Neuronal stem cell (in vitro differentiated cells): ENCODE results near the gene WDR20.
A peak's percentile ranks its signal among the peaks of the same experiment; 100 is the strongest.

Experiments used
- DNase-seq: peaks from one replicate; pipeline ENCODE4 v3.0.0-alpha.2; 2013; ENCODE audit warnings: low spot score
- H2AFZ ChIP-seq: one replicate; pipeline ENCODE4 v1.6.1; 2013; ENCODE audit warnings: mild to moderate bottlenecking, low read length, inconsistent platforms
- H2AK5ac ChIP-seq: 2 replicates; pipeline ENCODE4 v1.6.1; 2013; ENCODE audit warnings: low read depth, mild to moderate bottlenecking, inconsistent platforms, low read length, moderate library complexity, mixed read lengths
- H2BK120ac ChIP-seq: 2 replicates; pipeline ENCODE4 v1.6.1; 2013; ENCODE audit warnings: low read depth, mild to moderate bottlenecking, inconsistent platforms, low read length, moderate library complexity, mixed read lengths
- H2BK12ac ChIP-seq: one replicate; pipeline ENCODE4 v1.6.1; 2013; ENCODE audit warnings: low read length, inconsistent platforms
- H2BK15ac ChIP-seq: 2 replicates; pipeline ENCODE4 v1.6.1; 2013; ENCODE audit warnings: mild to moderate bottlenecking, low read length, inconsistent platforms, mixed read lengths
- H2BK5ac ChIP-seq: one replicate; pipeline ENCODE4 v1.6.1; 2013; ENCODE audit warnings: inconsistent platforms, mild to moderate bottlenecking, low read length, moderate library complexity
- H3K14ac ChIP-seq: one replicate; pipeline ENCODE4 v1.6.1; 2013; ENCODE audit warnings: low read length, inconsistent platforms
- H3K18ac ChIP-seq: 2 replicates; pipeline ENCODE4 v1.6.1; 2013; ENCODE audit warnings: low read length, inconsistent platforms
- H3K23ac ChIP-seq: 2 replicates; pipeline ENCODE4 v1.6.1; 2013; ENCODE audit warnings: low read depth, mild to moderate bottlenecking, mixed read lengths, low read length, inconsistent platforms; ENCODE audit not compliant: poor library complexity
- H3K27ac ChIP-seq: replicated peaks from 3 replicates; pipeline ENCODE4 v1.5.1; 2013; ENCODE audit warnings: low read length, inconsistent platforms
- H3K27me3 ChIP-seq, 3 experiments: 2 replicates each; pipeline ENCODE4 v1.6.1; 2013; ENCODE audit warnings: low read length in 3 of 3, mild to moderate bottlenecking in 2 of 3, inconsistent platforms in 1 of 3, low read depth in 1 of 3, mixed read lengths in 1 of 3, moderate library complexity in 1 of 3; ENCODE audit not compliant: control insufficient read depth in 3 of 3, insufficient read depth in 3 of 3
- H3K36me3 ChIP-seq, 2 donors: replicated peaks in 1 of 2; 2 replicates each; pipeline ENCODE4 v1.6.1; 2013; ENCODE audit warnings: low read length in 2 of 2; ENCODE audit not compliant: control insufficient read depth in 2 of 2, insufficient read depth in 2 of 2
- H3K4ac ChIP-seq: 2 replicates; pipeline ENCODE4 v1.6.1; 2013; ENCODE audit warnings: inconsistent platforms, mild to moderate bottlenecking, low read length, moderate library complexity
- H3K4me1 ChIP-seq, 2 donors: 1 replicate in 1 of 2; 2 replicates in 1 of 2; pipeline ENCODE4 v1.6.1; 2013; ENCODE audit warnings: low read length in 2 of 2, low read depth in 1 of 2; ENCODE audit not compliant: control insufficient read depth in 2 of 2, insufficient read depth in 1 of 2
- H3K4me2 ChIP-seq: one replicate; pipeline ENCODE4 v1.6.1; 2013; ENCODE audit warnings: mild to moderate bottlenecking, low read length, inconsistent platforms; ENCODE audit not compliant: insufficient read depth, poor library complexity, severe bottlenecking
- H3K4me3 ChIP-seq, 2 donors: 2 replicates each; pipeline ENCODE4 v1.5.1; 2013; ENCODE audit warnings: low read length in 2 of 2, mild to moderate bottlenecking in 2 of 2, inconsistent platforms in 1 of 2, moderate library complexity in 1 of 2
- H3K79me1 ChIP-seq: one replicate; pipeline ENCODE4 v1.6.1; 2013; ENCODE audit warnings: low read depth, mild to moderate bottlenecking, inconsistent platforms, low read length, moderate library complexity
- H3K9ac ChIP-seq: one replicate; pipeline ENCODE4 v1.6.1; 2013; ENCODE audit warnings: mild to moderate bottlenecking, low read depth, low read length, inconsistent platforms; ENCODE audit not compliant: poor library complexity
- H3K9me3 ChIP-seq, 2 donors: replicated peaks in 1 of 2; 2 replicates each; pipeline versions ENCODE3 to v1.6.1; 2013; ENCODE audit warnings: low read length in 2 of 2, mild to moderate bottlenecking in 2 of 2, inconsistent platforms in 1 of 2, low read depth in 1 of 2, mixed read lengths in 1 of 2, moderate library complexity in 1 of 2; ENCODE audit not compliant: control insufficient read depth in 2 of 2, insufficient read depth in 1 of 2
- H4K8ac ChIP-seq: one replicate; pipeline ENCODE4 v1.6.1; 2013; ENCODE audit warnings: low read depth, mild to moderate bottlenecking, inconsistent platforms, low read length, moderate library complexity
- H4K91ac ChIP-seq: one replicate; pipeline ENCODE4 v1.6.1; 2013; ENCODE audit warnings: low read length, low read depth, mild to moderate bottlenecking, inconsistent platforms; ENCODE audit not compliant: poor library complexity
- WGBS, 2 donors: extraction: QIAGEN DNeasy Blood & Tissue Kit; methylation state at CpG; one replicate each; pipeline ENCODE4 v1.1.7; 2013; ENCODE audit warnings: missing lambda C conversion rate in 2 of 2, mixed read lengths in 1 of 2; ENCODE audit not compliant: insufficient read length in 2 of 2, insufficient replicate concordance in 1 of 2; ENCODE audit errors: extremely low coverage in 2 of 2; 5-methylcytosine and 5-hydroxymethylcytosine counted together

WDR20 gene

GRCh38 chr14:102201776-102202175, 62.1 kb downstream of the WDR20 start:
- Histone ChIP-seq H3K4me2 (no peak overlapping the region), H2BK15ac (no peak overlapping the region), H3K27ac (no peak overlapping the region), H3K79me1 (no peaks in the 10 kb centered on the region), H3K36me3 (peaks cover 13 to 70% of the 10 kb centered on the region in 2 donors), H3K4ac (no peak overlapping the region), H2AFZ (no peak overlapping the region), H3K4me1 (peaks cover 0 to 1% of the 10 kb centered on the region in 2 donors), H2AK5ac (no peak overlapping the region), H4K8ac (no peak overlapping the region), H3K18ac (peak overlapping the region; percentile 11), H3K23ac (no peak overlapping the region), H3K4me3 (no peak overlapping the region), H2BK5ac (no peak overlapping the region), H2BK12ac (no peak overlapping the region), H4K91ac (no peak overlapping the region), H2BK120ac (peak overlapping the region; percentile 47), H3K9ac (peak overlapping the region; percentile 47), H3K9me3 (peaks cover 0 to 2% of the 10 kb centered on the region in 2 donors), H3K27me3 (no peaks in the 10 kb centered on the region), H3K14ac (peak overlapping the region; percentile 86)
- no CpG with 5 or more reads among the region's 4 CpGs for WGBS, 2 donors
- no peak for DNase-seq

- Histone ChIP-seq H3K9ac (no peak overlapping the region), H3K9me3 (peaks cover 0 to 2% of the 10 kb centered on the region in 2 donors), H4K91ac (no peak overlapping the region), H3K4ac (no peak overlapping the region), H3K4me1 (peaks cover 0 to 1% of the 10 kb centered on the region in 2 donors), H2AFZ (no peak overlapping the region), H3K4me2 (no peak overlapping the region), H3K18ac (no peak overlapping the region), H3K27me3 (no peaks in the 10 kb centered on the region), H4K8ac (no peak overlapping the region), H2BK15ac (no peak overlapping the region), H2BK5ac (no peak overlapping the region), H2AK5ac (no peak overlapping the region), H3K79me1 (no peaks in the 10 kb centered on the region), H3K27ac (no peak overlapping the region), H2BK120ac (no peak overlapping the region), H3K23ac (no peak overlapping the region), H3K14ac (no peak overlapping the region), H2BK12ac (no peak overlapping the region), H3K36me3 (peaks cover 10 to 70% of the 10 kb centered on the region in 2 donors), H3K4me3 (no peak overlapping the region)
- no CpG with 5 or more reads among the region's 3 CpGs for WGBS, 2 donors
- DNase-seq, result no peak
Observed at GRCh38 chr14:102202944-102203343, 63.2 kb downstream of the WDR20 start.

GRCh38 chr14:102203382-102203781, 63.7 kb downstream of the WDR20 start:
- no peak overlapping the region for H4K8ac ChIP-seq
- H3K79me1 ChIP-seq, result no peaks in the 10 kb centered on the region
- no peaks in the 10 kb centered on the region for H3K27me3 ChIP-seq
- H3K4me1 ChIP-seq, result peaks cover 0 to 1% of the 10 kb centered on the region in 2 donors
- no peak overlapping the region for H3K23ac ChIP-seq
- no peak overlapping the region for H2AK5ac ChIP-seq
- DNase-seq, result no peak
- no peak overlapping the region for H3K14ac ChIP-seq
- H3K27ac ChIP-seq, result no peak overlapping the region
- H2AFZ ChIP-seq, result no peak overlapping the region
- H3K4me3 ChIP-seq, result no peak overlapping the region
- H3K18ac ChIP-seq, result no peak overlapping the region
- H3K9me3 ChIP-seq, result peaks cover 0 to 2% of the 10 kb centered on the region in 2 donors
- H2BK15ac ChIP-seq, result no peak overlapping the region
- no CpG with 5 or more reads among the region's 6 CpGs for WGBS, 2 donors
- H2BK5ac ChIP-seq, result no peak overlapping the region
- H2BK120ac ChIP-seq, result no peak overlapping the region
- H3K36me3 ChIP-seq, result peaks cover 11 to 70% of the 10 kb centered on the region in 2 donors
- no peak overlapping the region for H4K91ac ChIP-seq
- no peak overlapping the region for H3K9ac ChIP-seq
- no peak overlapping the region for H3K4ac ChIP-seq
- H2BK12ac ChIP-seq, result no peak overlapping the region
- H3K4me2 ChIP-seq, result no peak overlapping the region

DNA sequence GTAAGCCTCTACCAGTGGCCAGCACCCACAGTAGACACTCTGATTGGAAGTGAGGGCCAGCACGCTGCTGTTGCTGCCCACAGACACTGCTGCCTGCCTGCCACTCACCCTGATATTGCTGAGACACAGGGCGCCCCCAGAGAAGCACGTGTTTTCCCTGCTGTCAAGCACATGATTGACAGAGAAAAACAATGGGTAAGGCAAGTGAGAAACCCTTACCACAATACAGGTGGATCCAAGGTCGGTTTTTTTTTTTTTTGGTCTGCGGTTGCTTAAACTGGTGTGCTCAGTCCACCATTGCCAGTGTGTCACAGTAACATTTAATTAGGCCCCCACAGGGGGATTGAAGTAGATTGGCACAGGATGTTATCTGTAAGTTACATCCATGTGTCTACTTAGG, 65.9 kb downstream of the WDR20 start:
- Histone ChIP-seq H3K18ac (no peak overlapping the region), H3K14ac (no peak overlapping the region), H2BK15ac (no peak overlapping the region), H2AK5ac (no peak overlapping the region), H3K4me1 (peaks cover 0 to 1% of the 10 kb centered on the region in 2 donors), H3K23ac (no peak overlapping the region), H2BK12ac (no peak overlapping the region), H3K79me1 (no peaks in the 10 kb centered on the region), H3K9ac (no peak overlapping the region), H2BK120ac (no peak overlapping the region), H4K91ac (no peak overlapping the region), H2AFZ (no peak overlapping the region), H2BK5ac (no peak overlapping the region), H3K4me2 (no peak overlapping the region), H3K27me3 (no peaks in the 10 kb centered on the region), H3K4me3 (no peak overlapping the region), H3K4ac (no peak overlapping the region), H3K9me3 (peaks cover 0 to 4% of the 10 kb centered on the region in 2 donors), H3K27ac (no peak overlapping the region), H3K36me3 (peaks cover 18 to 74% of the 10 kb centered on the region in 2 donors), H4K8ac (no peak overlapping the region)
- no peak for DNase-seq
- WGBS, 2 donors, result no CpG with 5 or more reads among the region's 5 CpGs
